K562 (cell line): ENCODE data around the gene TEAD4. TPM values are rescaled to one million over a fixed set of nuclear protein-coding genes. Genes with fewer than 3 reads are reported as not detected.

ENCODE experiments used
- ATAC-seq: fragments of 200-7000 bp; cut with Tn5 transposase; 3 replicates; pipeline ENCODE4 v1.9.1; 2020; ENCODE audit warnings: moderate library complexity
- BruUV-seq: library from RNA; stranded (reverse); fragments of 400-500 nt; replicated peaks from 2 replicates; lab custom pipeline; 2021; lab: Mats Ljungman, UMichigan
- CTCF ChIA-PET: fragments of 300-600 bp; formaldehyde crosslinking; extraction: SDS; loops from one replicate; lab custom pipeline; 2021; ENCODE audit warnings: low intra/inter-chr PET ratio; lab: Yijun Ruan, JAX
- POLR2A ChIA-PET: fragments of 300-600, 350-650 bp; sonication (Branson Sonifier 250); formaldehyde crosslinking; extraction: SDS; loops from one replicate; lab custom pipeline; 2021; ENCODE audit warnings: antibody characterized with exemption, inconsistent platforms; lab: Yijun Ruan, JAX
- DNase-seq, 4 experiments: peaks; one replicate each; pipeline versions ENCODE4 v3.0.0 to v3.0.0-alpha.2; 2011 to 2018; ENCODE audit warnings: low spot score in 3 of 4, mixed read lengths in 3 of 4; ENCODE audit errors: extremely low read depth in 1 of 4
- FAIRE-seq: peaks from 2 replicates; lab custom pipeline; 2011; peaks lifted over from hg19 to GRCh38; lab: Jason Lieb, UNC
- H2AFZ ChIP-seq: 2 replicates; pipeline ENCODE4 v1.6.0; 2011; ENCODE audit warnings: low read depth, low read length, control low read depth, inconsistent platforms
- H3K27ac ChIP-seq: fragments of 200-600 bp; 3 replicates; pipeline ENCODE4 v1.8.0; 2011; ENCODE audit warnings: low read depth, mild to moderate bottlenecking, control low read depth, inconsistent platforms, low read length, moderate library complexity, mixed read lengths; ENCODE audit errors: extremely low read depth
- H3K27me3 ChIP-seq, 2 experiments: fragments of 300-600 bp in 1 of 2; 2 replicates in 1 of 2; 3 replicates in 1 of 2; pipeline versions ENCODE4 v1.6.0 to v1.8.0; 2011; ENCODE audit warnings: inconsistent platforms in 2 of 2, low read length in 2 of 2, mild to moderate bottlenecking in 1 of 2, mixed read lengths in 1 of 2, moderate library complexity in 1 of 2; ENCODE audit not compliant: control insufficient read depth in 2 of 2, insufficient read depth in 2 of 2
- H3K36me3 ChIP-seq: fragments of 300-600 bp; 3 replicates; pipeline ENCODE4 v1.8.0; 2011; ENCODE audit warnings: mild to moderate bottlenecking, low read length, inconsistent platforms; ENCODE audit not compliant: control insufficient read depth, insufficient read depth
- H3K4me1 ChIP-seq, 2 experiments: fragments of 200-600 bp in 1 of 2; replicated peaks in 1 of 2; 2 replicates in 1 of 2; 3 replicates in 1 of 2; pipeline versions ENCODE4 v1.5.1 to v1.8.0; 2011; ENCODE audit warnings: inconsistent platforms in 2 of 2, low read length in 2 of 2, mild to moderate bottlenecking in 1 of 2, mixed read lengths in 1 of 2, moderate library complexity in 1 of 2; ENCODE audit not compliant: control insufficient read depth in 2 of 2, insufficient read depth in 2 of 2
- H3K4me2 ChIP-seq: 2 replicates; pipeline ENCODE4 v1.6.1; 2011; ENCODE audit warnings: low read length, control low read depth, inconsistent platforms, mixed read lengths; ENCODE audit not compliant: insufficient read depth
- H3K4me3 ChIP-seq: fragments of 200-600 bp; sonication (generic), shearing (Covaris generic); 2 replicates; pipeline ENCODE4 v1.5.1; 2016; ENCODE audit warnings: control low read depth, inconsistent platforms
- H3K79me2 ChIP-seq: fragments of 200-600 bp; 3 replicates; pipeline ENCODE4 v1.8.0; 2011; ENCODE audit warnings: low read length, inconsistent platforms; ENCODE audit not compliant: control insufficient read depth, insufficient read depth
- H3K9ac ChIP-seq, 2 experiments: 2 replicates each; pipeline versions ENCODE4 v1.6.0 to v1.6.1; 2011; ENCODE audit warnings: low read depth in 2 of 2, low read length in 2 of 2, control low read depth in 1 of 2, inconsistent platforms in 1 of 2, mild to moderate bottlenecking in 1 of 2, mixed read lengths in 1 of 2; ENCODE audit not compliant: insufficient read depth in 1 of 2
- H3K9me1 ChIP-seq: one replicate; pipeline ENCODE4 v1.6.0; 2011; ENCODE audit warnings: inconsistent platforms, mild to moderate bottlenecking, low read length, moderate library complexity; ENCODE audit not compliant: control insufficient read depth, insufficient read depth
- H3K9me3 ChIP-seq: replicated peaks from 2 replicates; pipeline ENCODE4 v1.5.1; 2011; ENCODE audit warnings: low read depth, low read length, inconsistent platforms; ENCODE audit not compliant: control insufficient read depth, insufficient read depth
- H4K20me1 ChIP-seq: replicated peaks from 2 replicates; pipeline ENCODE4 v1.6.1; 2011; ENCODE audit warnings: low read length, inconsistent platforms, mixed read lengths; ENCODE audit not compliant: control insufficient read depth, insufficient read depth
- POLR2G ChIP-seq: fragments of 200-400 bp; formaldehyde crosslinking; IDR thresholded peaks from 2 replicates; pipeline ENCODE4 v1.6.1; 2017; ENCODE audit warnings: low read depth, mild to moderate bottlenecking, antibody characterized with exemption, low read length, moderate library complexity
- SRSF9 ChIP-seq: fragments of 200-400 bp; formaldehyde crosslinking; IDR thresholded peaks from 2 replicates; pipeline ENCODE4 v1.6.1; 2017; ENCODE audit warnings: low read depth, low read length, borderline replicate concordance
- ZHX1 ChIP-seq: fragments of 150-350 bp; conservative IDR thresholded peaks from 2 replicates; pipeline ENCODE4 v1.6.1; 2014; ENCODE audit warnings: low read length
- ZNF274 ChIP-seq: IDR thresholded peaks from 2 replicates; pipeline ENCODE4 v1.6.1; 2011; ENCODE audit warnings: low read depth, mild to moderate bottlenecking, low read length, moderate library complexity, borderline replicate concordance
- ZNF518B ChIP-seq: fragments of 250-450 bp; sonication (Bioruptor Pico); IDR thresholded peaks from 2 replicates; pipeline ENCODE4 v1.5.0; 2021; ENCODE audit warnings: mild to moderate bottlenecking, moderate library complexity
- ZNF696 ChIP-seq: fragments of 250-450 bp; sonication (Bioruptor Pico); conservative IDR thresholded peaks from 2 replicates; pipeline ENCODE4 v1.4.0; 2020; ENCODE audit warnings: mild to moderate bottlenecking, moderate library complexity
- WGBS: fragments of 100-300 bp; shearing (Covaris generic); methylation state at CpG from one replicate; pipeline ENCODE4 v1.1.6; 2016; ENCODE audit warnings: low coverage, mixed read lengths; ENCODE audit not compliant: insufficient coverage; ENCODE audit errors: missing lambda C conversion rate; 5-methylcytosine and 5-hydroxymethylcytosine counted together
- in situ Hi-C: fragments of 300-500 bp; cut with MboI; formaldehyde crosslinking; loops from 4 replicates; pipeline ENCODE4 v1.15.0; 2018; ENCODE audit warnings: inconsistent platforms, mixed read lengths
- intact Hi-C: fragments of 100-400 bp; cut with micrococcal nuclease; formaldehyde crosslinking; loops from 2 replicates; pipeline ENCODE4 v1.14.2; 2022
- polyA plus RNA-seq, 8 experiments: library from polyadenylated mRNA; depleted of rRNA in 4 of 8; stranded (reverse) in 5 of 8; unstranded in 3 of 8; fragments of >200 nt; fragmentation: Nextera tagmentation in 2 of 8; fragmentation: Illumina TruSeq in 1 of 8; extraction: Ambion mirVana in 2 of 8; extraction: Trizol in 1 of 8; gene quantifications; 2 replicates each; pipeline versions ENCODE4 v1.2.1 to v1.2.3, GENCODE V29; 2011 to 2014; ENCODE audit warnings: inconsistent platforms in 1 of 8, missing spikeins in 1 of 8
- total RNA-seq, 7 experiments: library from RNA; depleted of rRNA in 6 of 7; stranded (reverse); fragments of >200 nt in 6 of 7; fragmentation: Illumina TruSeq in 2 of 7; extraction: Trizol in 2 of 7; gene quantifications; 2 replicates each; pipeline versions ENCODE4 v1.2.1 to v1.2.3, GENCODE V29; 2011 to 2021; ENCODE audit warnings: low replicate concordance in 1 of 7

Gene TEAD4
- total and polyA plus RNA-seq, 9 of the 15 experiments (the other 6 are each of a cell fraction or from before 2014, with no cell fraction given) = 0.82 to 40.0 (median 17.0) TPM

GRCh38 chr12:3042394-3042793, 83.2 kb downstream of the TEAD4 start:
- TF ChIP-seq SRSF9 (no peak), ZNF696 (CRISPR knock-in tag) (no peak), POLR2G (0 out of 2 replicates have a peak, but pooled peaks have one; percentile 25)
- H3K27ac ChIP-seq = no peak overlapping the region
- POLR2A ChIA-PET = no interaction called here

GRCh38 chr12:3042826-3043225, 83.6 kb downstream of the TEAD4 start:
- BruUV-seq = no TSS peak
- ATAC-seq (no peak), DNase-seq (no peak), FAIRE-seq (no peak)
- H3K4me1 ChIP-seq = peaks cover 0 to 8% of the 10 kb centered on the region in 2 experiments; a peak in 2 of 5 replicates
- no peak overlapping the region for H3K27ac ChIP-seq
- in situ Hi-C loops (no loop called here), intact Hi-C loops (no loop called here)
- H2AFZ ChIP-seq = no peak overlapping the region
- H3K4me2 ChIP-seq = no peak overlapping the region
- ChIA-PET CTCF (no interaction called here), POLR2A (no interaction called here)
- H3K27me3 ChIP-seq = no peaks in the 10 kb centered on the region; a peak in 1 of 5 replicates
- H3K9ac ChIP-seq = no peak overlapping the region
- WGBS = 52% methylated on average over 3 of the region's 4 CpGs
- no peak overlapping the region for H3K4me3 ChIP-seq
- H3K36me3 ChIP-seq = peaks cover 33% of the 10 kb centered on the region; the same call in 1 of the 3 replicates
- H4K20me1 ChIP-seq = peaks cover 7% of the 10 kb centered on the region; the same call in 1 of the 2 replicates
- no peaks in the 10 kb centered on the region for H3K79me2 ChIP-seq
- no peaks in the 10 kb centered on the region for H3K9me3 ChIP-seq
- H3K9me1 ChIP-seq = no peaks in the 10 kb centered on the region
- no peak for TF ChIP-seq ZNF274
- TF ChIP-seq ZHX1 = no peak
- TF ChIP-seq ZNF518B (CRISPR knock-in tag) = no peak

More at GRCh38 chr12:3042394-3042793, 83.2 kb downstream of the TEAD4 start:
- H3K4me2 ChIP-seq = no peak overlapping the region
- H4K20me1 ChIP-seq = peaks cover 7% of the 10 kb centered on the region; the same call in 1 of the 2 replicates
- no TSS peak for BruUV-seq
- H3K27me3 ChIP-seq = no peaks in the 10 kb centered on the region
- DNase-seq (no peak), ATAC-seq (no peak), FAIRE-seq (no peak)
- 78% methylated on average over 7 of the region's 8 CpGs for WGBS
- H3K9ac ChIP-seq = no peak overlapping the region
- intact Hi-C loops = no loop called here
- in situ Hi-C loops = no loop called here
- no peaks in the 10 kb centered on the region for H3K9me3 ChIP-seq
- no peak overlapping the region for H2AFZ ChIP-seq
- peaks cover 0 to 8% of the 10 kb centered on the region in 2 experiments; a peak in 2 of 5 replicates for H3K4me1 ChIP-seq
- no peaks in the 10 kb centered on the region for H3K9me1 ChIP-seq
- CTCF ChIA-PET = no interaction called here
- no peaks in the 10 kb centered on the region for H3K79me2 ChIP-seq
- H3K36me3 ChIP-seq = peaks cover 35% of the 10 kb centered on the region; the same call in 1 of the 3 replicates
- H3K4me3 ChIP-seq = no peak overlapping the region
